Vagina (tissue), 2 donors: ENCODE measurements around the gene SCAI. TPM values are rescaled to one million over a fixed set of nuclear protein-coding genes. Genes with fewer than 3 reads are reported as not detected.

Experiments
- DNase-seq, 2 donors: peaks; one replicate each; pipeline ENCODE4 v3.0.0-alpha.2; 2017; ENCODE audit errors: extremely low spot score in 2 of 2
- H3K27ac ChIP-seq: fragments of 200-600 bp; sonication (generic); one replicate; pipeline ENCODE4 v1.5.1; 2019
- H3K27me3 ChIP-seq: fragments of 200-600 bp; sonication (generic); one replicate; pipeline ENCODE4 v1.5.1; 2019
- H3K36me3 ChIP-seq, 2 donors: fragments of 200-600 bp; sonication (generic); one replicate each; pipeline ENCODE4 v1.5.1; 2017 to 2019
- H3K4me1 ChIP-seq: fragments of 200-600 bp; sonication (generic); one replicate; pipeline ENCODE4 v1.5.1; 2019
- H3K4me3 ChIP-seq, 2 donors: fragments of 200-600 bp; sonication (generic); 1 replicate in 1 of 2; 2 replicates in 1 of 2; pipeline ENCODE4 v1.5.1; 2016 to 2019
- H3K9me3 ChIP-seq: fragments of 200-600 bp; sonication (generic); one replicate; pipeline ENCODE4 v1.5.1; 2019
- CTCF ChIP-seq, 3 experiments: fragments of 450-650 bp in 2 of 3; fragments of 200-600 bp in 1 of 3; sonication (generic) in 1 of 3; IDR thresholded peaks; one replicate each; pipeline ENCODE4 v1.5.1; 2017 to 2019; ENCODE audit warnings: antibody characterized with exemption in 3 of 3, mild to moderate bottlenecking in 2 of 3, moderate library complexity in 2 of 3
- POLR2A ChIP-seq, 2 donors: fragments of 450-650 bp; IDR thresholded peaks; one replicate each; pipeline ENCODE4 v1.6.1; 2017; ENCODE audit warnings: antibody characterized with exemption in 2 of 2, mild to moderate bottlenecking in 2 of 2, moderate library complexity in 2 of 2
- POLR2AphosphoS5 ChIP-seq, 2 donors: sonication (generic); formaldehyde crosslinking; IDR thresholded peaks; one replicate each; pipeline ENCODE4 v1.9.0; 2017; ENCODE audit warnings: antibody characterized with exemption in 2 of 2, mild to moderate bottlenecking in 2 of 2, low read depth in 1 of 2; ENCODE audit not compliant: insufficient read depth in 1 of 2
- intact Hi-C: fragments of 100-400 bp; cut with DNase I; formaldehyde crosslinking; loops from one replicate; pipeline ENCODE4 v1.15.1; 2023
- total RNA-seq: library from RNA; depleted of rRNA; stranded (reverse); fragments of >200 nt; gene quantifications from one replicate; pipeline ENCODE4 v1.2.3, GENCODE V29; 2016

SCAI gene
- total RNA-seq, 1 donor from 2014 or later = 15.7 TPM

GRCh38 chr9:125079931-125080330, 63.4 kb downstream of the SCAI start:
- intact Hi-C loops = no loop called here
- TF ChIP-seq POLR2AphosphoS5 (IDR thresholded peaks at IDR 0.05; ENCODE audit: insufficient read depth in 1 of 2, low read depth in 1 of 2) (no peak), POLR2A (IDR thresholded peaks at IDR 0.05) (no peak), CTCF (IDR thresholded peaks at IDR 0.05) (no peak)
- no peaks in the 10 kb centered on the region for H3K4me1 ChIP-seq

GRCh38 chr9:125075997-125076396, 67.3 kb downstream of the SCAI start:
- intact Hi-C loops = no loop called here
- DNase-seq = no peak
- TF ChIP-seq POLR2AphosphoS5 (IDR thresholded peaks at IDR 0.05; ENCODE audit: insufficient read depth in 1 of 2, low read depth in 1 of 2) = no peak
- no peak for TF ChIP-seq POLR2A (IDR thresholded peaks at IDR 0.05)
- TF ChIP-seq CTCF (IDR thresholded peaks at IDR 0.05) = no peak

More at GRCh38 chr9:125079931-125080330, 63.4 kb downstream of the SCAI start:
- Histone ChIP-seq H3K4me3 (no peak overlapping the region), H3K27ac (no peak overlapping the region), H3K9me3 (no peaks in the 10 kb centered on the region), H3K36me3 (no peaks in the 10 kb centered on the region), H3K27me3 (no peaks in the 10 kb centered on the region)
- DNase-seq = no peak

GRCh38 chr9:125074976-125075375, 68.4 kb downstream of the SCAI start:
- TF ChIP-seq POLR2AphosphoS5 (IDR thresholded peaks at IDR 0.05; ENCODE audit: insufficient read depth in 1 of 2, low read depth in 1 of 2) (no peak), CTCF (IDR thresholded peaks at IDR 0.05) (no peak), POLR2A (IDR thresholded peaks at IDR 0.05) (no peak)
- Histone ChIP-seq H3K36me3 (no peaks in the 10 kb centered on the region), H3K9me3 (no peaks in the 10 kb centered on the region), H3K4me3 (no peak overlapping the region), H3K27ac (no peak overlapping the region), H3K27me3 (no peaks in the 10 kb centered on the region), H3K4me1 (no peaks in the 10 kb centered on the region)
- intact Hi-C loops = no loop called here
- no peak for DNase-seq

More at GRCh38 chr9:125075997-125076396, 67.3 kb downstream of the SCAI start:
- Histone ChIP-seq H3K27ac (no peak overlapping the region), H3K9me3 (no peaks in the 10 kb centered on the region), H3K27me3 (no peaks in the 10 kb centered on the region), H3K4me3 (no peak overlapping the region), H3K4me1 (no peaks in the 10 kb centered on the region), H3K36me3 (no peaks in the 10 kb centered on the region)

- intact Hi-C loops = no loop called here
- H3K27ac ChIP-seq = no peak overlapping the region
- no peaks in the 10 kb centered on the region for H3K9me3 ChIP-seq
- no peaks in the 10 kb centered on the region for H3K36me3 ChIP-seq
- H3K4me3 ChIP-seq = no peak overlapping the region
- no peak for DNase-seq
- no peak for TF ChIP-seq CTCF (IDR thresholded peaks at IDR 0.05)
- TF ChIP-seq POLR2AphosphoS5 (IDR thresholded peaks at IDR 0.05; ENCODE audit: insufficient read depth in 1 of 2, low read depth in 1 of 2) = no peak
- no peak for TF ChIP-seq POLR2A (IDR thresholded peaks at IDR 0.05)
- peaks cover 11% of the 10 kb centered on the region for H3K4me1 ChIP-seq
- no peaks in the 10 kb centered on the region for H3K27me3 ChIP-seq
These were observed 76.3 kb downstream of the SCAI start for GRCh38 chr9:125066839-125067619.

GRCh38 chr9:125061391-125061790, 81.9 kb downstream of the SCAI start:
- Histone ChIP-seq H3K9me3 (no peaks in the 10 kb centered on the region), H3K27ac (no peak overlapping the region), H3K4me1 (no peaks in the 10 kb centered on the region), H3K27me3 (no peaks in the 10 kb centered on the region), H3K4me3 (no peak overlapping the region), H3K36me3 (no peaks in the 10 kb centered on the region)
- no peak for DNase-seq
- TF ChIP-seq POLR2AphosphoS5 (IDR thresholded peaks at IDR 0.05; ENCODE audit: insufficient read depth in 1 of 2, low read depth in 1 of 2) = no peak
- intact Hi-C loops = no loop called here
